Fibroblast of pulmonary artery (primary cell): Measurements from ENCODE around the gene ABAT.

ENCODE experiments used
- DNase-seq: peaks from one replicate; pipeline ENCODE4 v3.0.0-alpha.2; 2010; ENCODE audit warnings: low read depth
- H3K4me3 ChIP-seq: replicated peaks from 2 replicates; pipeline ENCODE4 v1.5.1; 2011; ENCODE audit warnings: low read depth, mild to moderate bottlenecking, control low read depth, low read length, moderate library complexity
- TF ChIP-seq, protein P1 (sequence below): IDR thresholded peaks from 2 replicates; pipeline ENCODE4 v1.5.1; 2011; ENCODE audit warnings: mild to moderate bottlenecking, control low read depth, low read length, inconsistent platforms; ENCODE audit errors: missing control alignments

The ABAT gene

DNA sequence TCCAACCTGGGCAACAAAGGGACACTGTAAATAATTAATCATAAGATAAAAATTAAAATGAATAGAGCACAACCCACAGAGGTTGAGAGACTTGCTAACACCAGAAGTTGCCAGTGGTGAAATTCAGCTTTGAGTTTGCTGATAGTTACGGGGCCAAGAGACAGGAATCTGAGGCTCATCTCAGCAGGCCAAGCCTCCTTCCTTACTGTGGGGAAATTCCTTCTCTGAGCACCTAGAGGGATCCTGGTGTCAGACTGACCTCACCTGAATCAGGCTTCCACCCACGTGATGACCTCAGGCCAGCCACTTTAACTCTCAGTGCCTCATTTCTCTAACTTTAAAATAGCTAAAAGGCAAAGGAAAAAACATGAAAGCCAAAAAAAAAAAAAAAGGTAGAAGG is 4.7 kb downstream of the ABAT start:
- TF ChIP-seq, protein P1, sequence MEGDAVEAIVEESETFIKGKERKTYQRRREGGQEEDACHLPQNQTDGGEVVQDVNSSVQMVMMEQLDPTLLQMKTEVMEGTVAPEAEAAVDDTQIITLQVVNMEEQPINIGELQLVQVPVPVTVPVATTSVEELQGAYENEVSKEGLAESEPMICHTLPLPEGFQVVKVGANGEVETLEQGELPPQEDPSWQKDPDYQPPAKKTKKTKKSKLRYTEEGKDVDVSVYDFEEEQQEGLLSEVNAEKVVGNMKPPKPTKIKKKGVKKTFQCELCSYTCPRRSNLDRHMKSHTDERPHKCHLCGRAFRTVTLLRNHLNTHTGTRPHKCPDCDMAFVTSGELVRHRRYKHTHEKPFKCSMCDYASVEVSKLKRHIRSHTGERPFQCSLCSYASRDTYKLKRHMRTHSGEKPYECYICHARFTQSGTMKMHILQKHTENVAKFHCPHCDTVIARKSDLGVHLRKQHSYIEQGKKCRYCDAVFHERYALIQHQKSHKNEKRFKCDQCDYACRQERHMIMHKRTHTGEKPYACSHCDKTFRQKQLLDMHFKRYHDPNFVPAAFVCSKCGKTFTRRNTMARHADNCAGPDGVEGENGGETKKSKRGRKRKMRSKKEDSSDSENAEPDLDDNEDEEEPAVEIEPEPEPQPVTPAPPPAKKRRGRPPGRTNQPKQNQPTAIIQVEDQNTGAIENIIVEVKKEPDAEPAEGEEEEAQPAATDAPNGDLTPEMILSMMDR, result no peak

DNA sequence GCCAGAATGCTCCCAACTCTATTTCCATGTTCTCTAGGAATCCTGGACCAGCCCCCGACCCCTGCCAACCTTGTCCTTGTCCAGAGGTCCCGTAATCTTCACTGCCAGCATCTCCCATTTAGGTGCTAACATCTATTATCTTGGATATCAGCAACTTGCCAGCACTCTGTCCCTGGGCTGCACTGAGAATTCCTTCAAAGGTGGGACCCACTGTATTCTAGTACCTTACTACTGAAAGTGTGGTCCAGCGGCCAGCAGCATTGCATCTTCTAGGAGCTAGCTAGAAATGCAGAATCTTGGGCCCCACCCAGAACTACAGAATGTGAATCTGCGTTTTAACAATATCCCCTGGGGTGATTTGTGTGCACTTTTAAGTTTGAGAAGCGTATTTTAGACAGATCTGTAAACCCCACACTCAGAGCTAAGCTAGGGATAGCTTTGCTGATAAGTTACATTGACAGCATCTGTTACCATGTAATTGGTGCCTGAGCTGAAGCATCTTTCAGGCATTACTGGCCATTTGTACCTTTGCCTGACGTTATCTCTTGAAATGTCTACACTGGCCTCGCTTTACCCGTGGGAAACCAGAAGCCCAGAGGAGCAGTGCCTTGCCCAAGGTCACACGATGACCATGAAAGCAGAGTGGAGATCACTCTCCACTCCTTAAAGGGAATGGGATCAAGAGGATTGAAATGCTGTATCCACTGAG is 8.3 kb downstream of the ABAT start:
- TF ChIP-seq, protein P1, result no peak
- H3K4me3 ChIP-seq, result no peak overlapping the region
- no peak for DNase-seq

More for the DNA sequence above, 4.7 kb downstream of the ABAT start:
- H3K4me3 ChIP-seq, result no peak overlapping the region
- DNase-seq, result no peak

DNA sequence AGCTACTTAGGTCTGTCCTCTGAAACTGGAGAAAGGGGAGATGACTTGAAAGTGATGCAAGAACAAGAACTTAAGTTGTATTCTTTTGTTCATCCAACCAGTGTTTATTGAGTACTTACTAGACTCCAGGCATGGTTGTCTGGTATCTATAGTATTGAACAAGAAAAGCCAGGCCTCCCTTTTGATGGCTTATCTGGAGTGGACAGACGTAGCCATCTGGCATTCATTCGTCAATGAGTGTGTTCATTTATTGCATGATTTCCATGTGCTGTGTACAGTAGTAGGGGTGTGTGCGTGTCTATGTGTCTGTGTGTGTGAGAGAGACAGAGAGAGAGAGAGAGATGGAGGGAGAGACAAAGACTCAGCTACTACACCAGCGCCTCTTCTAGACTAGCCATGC is 9.2 kb downstream of the ABAT start:
- no peak overlapping the region for H3K4me3 ChIP-seq
- TF ChIP-seq, protein P1, result no peak
- no peak for DNase-seq

DNA sequence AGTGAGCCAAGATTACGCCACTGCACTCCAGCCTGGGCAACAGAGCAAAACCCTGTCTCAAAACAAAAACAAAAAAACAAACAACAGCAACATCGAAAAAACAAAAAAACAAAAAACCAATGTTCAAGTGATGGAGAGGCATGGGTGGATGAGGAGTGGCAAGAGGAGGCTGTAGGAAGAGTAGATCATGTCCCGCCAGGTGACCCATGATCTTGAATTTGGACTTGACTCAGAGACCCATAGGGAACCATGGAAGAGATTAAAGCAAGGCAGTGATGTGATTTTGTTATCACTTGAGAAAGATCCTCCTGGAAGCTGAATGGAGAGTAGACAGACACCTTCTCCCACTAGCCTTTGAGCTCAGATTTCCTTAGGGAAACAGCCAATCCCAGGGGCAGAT is 11.2 kb downstream of the ABAT start:
- TF ChIP-seq, protein P1, result no peak
- DNase-seq, result no peak
- H3K4me3 ChIP-seq, result no peak overlapping the region

DNA sequence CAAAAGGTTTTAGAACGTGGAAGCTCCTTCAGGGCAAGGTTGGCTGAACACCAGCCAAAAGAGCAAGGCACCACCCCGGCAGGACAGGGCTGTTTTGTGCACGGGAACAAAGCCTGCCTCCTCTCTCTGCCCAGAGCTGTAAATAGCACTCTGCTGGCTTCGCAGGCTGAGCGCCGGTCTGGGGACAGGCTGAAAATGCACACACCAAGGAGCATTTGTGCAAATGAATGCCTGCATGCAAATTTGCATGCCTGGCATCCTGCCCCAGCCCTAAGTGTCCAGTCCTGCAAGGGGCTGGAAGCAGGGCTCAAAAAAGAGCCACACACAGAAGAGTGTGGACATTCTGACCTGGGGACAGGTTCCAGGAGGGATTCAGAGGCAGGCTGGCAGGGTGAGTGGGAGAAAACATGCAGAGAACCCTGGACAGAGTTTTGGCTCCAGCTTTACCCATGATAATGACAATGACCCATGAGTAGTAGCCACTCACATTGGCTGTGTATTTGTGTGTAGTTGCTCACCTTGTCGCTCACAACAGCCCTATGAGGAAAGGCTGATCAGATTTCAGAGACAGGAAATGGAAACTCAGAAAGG is 11.7 kb downstream of the ABAT start:
- TF ChIP-seq, protein P1, result no peak
- H3K4me3 ChIP-seq, result no peak overlapping the region
- DNase-seq, result no peak

DNA sequence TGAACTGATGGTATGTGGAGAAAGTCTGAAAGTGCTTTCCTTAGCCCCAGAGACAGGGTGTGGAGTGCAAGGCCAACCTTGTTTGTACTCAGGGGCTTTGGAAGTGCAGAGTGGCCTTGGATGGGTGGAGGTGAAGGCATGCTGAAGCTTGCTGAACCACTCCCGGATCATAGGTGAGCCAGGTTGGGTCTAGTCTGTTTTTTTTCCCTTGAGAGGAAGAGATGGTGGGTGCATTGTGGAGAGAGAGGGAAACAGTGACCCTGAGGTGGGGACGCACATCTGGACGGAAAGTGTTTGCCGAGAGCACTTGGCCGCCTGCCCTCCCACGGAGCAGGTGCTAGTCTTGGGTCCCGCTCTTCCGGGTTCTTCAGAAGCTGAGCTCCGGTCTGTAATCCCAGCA is 12.5 kb downstream of the ABAT start:
- TF ChIP-seq, protein P1, result no peak
- H3K4me3 ChIP-seq, result no peak overlapping the region
- no peak for DNase-seq

DNA sequence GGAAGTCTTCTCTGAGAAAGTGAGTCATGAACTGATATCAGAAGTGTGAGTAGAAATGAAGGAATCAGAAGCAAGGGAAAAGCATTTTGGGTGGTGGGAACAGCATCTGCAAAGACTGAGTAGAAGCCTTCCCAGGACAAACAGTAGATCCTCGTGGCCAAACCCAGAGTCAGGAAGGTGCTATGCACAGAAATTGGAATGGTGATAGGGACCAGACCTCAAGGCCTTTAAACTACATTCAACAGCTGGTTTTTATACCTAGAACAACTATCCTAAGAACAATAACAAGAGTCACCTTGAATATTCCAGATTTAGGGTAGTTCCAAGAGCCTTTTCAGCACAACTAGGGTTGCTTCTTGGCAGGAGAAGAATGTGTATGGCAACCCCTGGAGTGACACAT is 15.3 kb downstream of the ABAT start:
- TF ChIP-seq, protein P1, result no peak
- DNase-seq, result no peak
- no peak overlapping the region for H3K4me3 ChIP-seq
